K562 (cell line): Measurements from ENCODE around the gene UGT1A10. TPM values are rescaled to one million over a fixed set of nuclear protein-coding genes. Genes with fewer than 3 reads are reported as not detected.

Experiments
- ATAC-seq: fragments of 200-7000 bp; cut with Tn5 transposase; 3 replicates; pipeline ENCODE4 v1.9.1; 2020; ENCODE audit warnings: moderate library complexity
- BruUV-seq: library from RNA; stranded (reverse); fragments of 400-500 nt; replicated peaks from 2 replicates; lab custom pipeline; 2021; lab: Mats Ljungman, UMichigan
- CTCF ChIA-PET: fragments of 300-600 bp; formaldehyde crosslinking; extraction: SDS; loops from one replicate; lab custom pipeline; 2021; ENCODE audit warnings: low intra/inter-chr PET ratio; lab: Yijun Ruan, JAX
- POLR2A ChIA-PET: fragments of 300-600, 350-650 bp; sonication (Branson Sonifier 250); formaldehyde crosslinking; extraction: SDS; loops from one replicate; lab custom pipeline; 2021; ENCODE audit warnings: antibody characterized with exemption, inconsistent platforms; lab: Yijun Ruan, JAX
- DNase-seq, 4 experiments: peaks; one replicate each; pipeline versions ENCODE4 v3.0.0 to v3.0.0-alpha.2; 2011 to 2018; ENCODE audit warnings: low spot score in 3 of 4, mixed read lengths in 3 of 4; ENCODE audit errors: extremely low read depth in 1 of 4
- FAIRE-seq: peaks from 2 replicates; lab custom pipeline; 2011; peaks lifted over from hg19 to GRCh38; lab: Jason Lieb, UNC
- H2AFZ ChIP-seq: 2 replicates; pipeline ENCODE4 v1.6.0; 2011; ENCODE audit warnings: low read depth, low read length, control low read depth, inconsistent platforms
- H3K27ac ChIP-seq: fragments of 200-600 bp; 3 replicates; pipeline ENCODE4 v1.8.0; 2011; ENCODE audit warnings: low read depth, mild to moderate bottlenecking, control low read depth, inconsistent platforms, low read length, moderate library complexity, mixed read lengths; ENCODE audit errors: extremely low read depth
- H3K27me3 ChIP-seq, 2 experiments: fragments of 300-600 bp in 1 of 2; 2 replicates in 1 of 2; 3 replicates in 1 of 2; pipeline versions ENCODE4 v1.6.0 to v1.8.0; 2011; ENCODE audit warnings: inconsistent platforms in 2 of 2, low read length in 2 of 2, mild to moderate bottlenecking in 1 of 2, mixed read lengths in 1 of 2, moderate library complexity in 1 of 2; ENCODE audit not compliant: control insufficient read depth in 2 of 2, insufficient read depth in 2 of 2
- H3K36me3 ChIP-seq: fragments of 300-600 bp; 3 replicates; pipeline ENCODE4 v1.8.0; 2011; ENCODE audit warnings: mild to moderate bottlenecking, low read length, inconsistent platforms; ENCODE audit not compliant: control insufficient read depth, insufficient read depth
- H3K4me1 ChIP-seq, 2 experiments: fragments of 200-600 bp in 1 of 2; replicated peaks in 1 of 2; 2 replicates in 1 of 2; 3 replicates in 1 of 2; pipeline versions ENCODE4 v1.5.1 to v1.8.0; 2011; ENCODE audit warnings: inconsistent platforms in 2 of 2, low read length in 2 of 2, mild to moderate bottlenecking in 1 of 2, mixed read lengths in 1 of 2, moderate library complexity in 1 of 2; ENCODE audit not compliant: control insufficient read depth in 2 of 2, insufficient read depth in 2 of 2
- H3K4me2 ChIP-seq: 2 replicates; pipeline ENCODE4 v1.6.1; 2011; ENCODE audit warnings: low read length, control low read depth, inconsistent platforms, mixed read lengths; ENCODE audit not compliant: insufficient read depth
- H3K4me3 ChIP-seq: fragments of 200-600 bp; sonication (generic), shearing (Covaris generic); 2 replicates; pipeline ENCODE4 v1.5.1; 2016; ENCODE audit warnings: control low read depth, inconsistent platforms
- H3K79me2 ChIP-seq: fragments of 200-600 bp; 3 replicates; pipeline ENCODE4 v1.8.0; 2011; ENCODE audit warnings: low read length, inconsistent platforms; ENCODE audit not compliant: control insufficient read depth, insufficient read depth
- H3K9ac ChIP-seq, 2 experiments: 2 replicates each; pipeline versions ENCODE4 v1.6.0 to v1.6.1; 2011; ENCODE audit warnings: low read depth in 2 of 2, low read length in 2 of 2, control low read depth in 1 of 2, inconsistent platforms in 1 of 2, mild to moderate bottlenecking in 1 of 2, mixed read lengths in 1 of 2; ENCODE audit not compliant: insufficient read depth in 1 of 2
- H3K9me1 ChIP-seq: one replicate; pipeline ENCODE4 v1.6.0; 2011; ENCODE audit warnings: inconsistent platforms, mild to moderate bottlenecking, low read length, moderate library complexity; ENCODE audit not compliant: control insufficient read depth, insufficient read depth
- H3K9me3 ChIP-seq: replicated peaks from 2 replicates; pipeline ENCODE4 v1.5.1; 2011; ENCODE audit warnings: low read depth, low read length, inconsistent platforms; ENCODE audit not compliant: control insufficient read depth, insufficient read depth
- H4K20me1 ChIP-seq: replicated peaks from 2 replicates; pipeline ENCODE4 v1.6.1; 2011; ENCODE audit warnings: low read length, inconsistent platforms, mixed read lengths; ENCODE audit not compliant: control insufficient read depth, insufficient read depth
- ATF1 ChIP-seq, 2 experiments: fragments of 450-650 bp in 1 of 2; IDR thresholded peaks; 2 replicates each; pipeline ENCODE4 v1.6.1; 2016; ENCODE audit warnings: missing compliant biosample characterization in 1 of 2, missing genetic modification characterization in 1 of 2
- L3MBTL2 ChIP-seq: fragments of 450-650 bp; IDR thresholded peaks from 2 replicates; pipeline ENCODE4 v1.6.1; 2016; ENCODE audit warnings: mild to moderate bottlenecking, moderate library complexity
- MCM5 ChIP-seq: fragments of 450-650 bp; IDR thresholded peaks from 2 replicates; pipeline ENCODE4 v1.6.1; 2016; ENCODE audit warnings: low read depth
- TGIF2 ChIP-seq: sonication (generic); formaldehyde crosslinking; IDR thresholded peaks from 2 replicates; pipeline ENCODE4 v1.8.1; 2022; ENCODE audit warnings: mild to moderate bottlenecking, missing genetic modification reagents, moderate library complexity
- WGBS: fragments of 100-300 bp; shearing (Covaris generic); methylation state at CpG from one replicate; pipeline ENCODE4 v1.1.6; 2016; ENCODE audit warnings: low coverage, mixed read lengths; ENCODE audit not compliant: insufficient coverage; ENCODE audit errors: missing lambda C conversion rate; 5-methylcytosine and 5-hydroxymethylcytosine counted together
- in situ Hi-C: fragments of 300-500 bp; cut with MboI; formaldehyde crosslinking; loops from 4 replicates; pipeline ENCODE4 v1.15.0; 2018; ENCODE audit warnings: inconsistent platforms, mixed read lengths
- intact Hi-C: fragments of 100-400 bp; cut with micrococcal nuclease; formaldehyde crosslinking; loops from 2 replicates; pipeline ENCODE4 v1.14.2; 2022
- polyA plus RNA-seq, 8 experiments: library from polyadenylated mRNA; depleted of rRNA in 4 of 8; stranded (reverse) in 5 of 8; unstranded in 3 of 8; fragments of >200 nt; fragmentation: Nextera tagmentation in 2 of 8; fragmentation: Illumina TruSeq in 1 of 8; extraction: Ambion mirVana in 2 of 8; extraction: Trizol in 1 of 8; gene quantifications; 2 replicates each; pipeline versions ENCODE4 v1.2.1 to v1.2.3, GENCODE V29; 2011 to 2014; ENCODE audit warnings: inconsistent platforms in 1 of 8, missing spikeins in 1 of 8
- total RNA-seq, 7 experiments: library from RNA; depleted of rRNA in 6 of 7; stranded (reverse); fragments of >200 nt in 6 of 7; fragmentation: Illumina TruSeq in 2 of 7; extraction: Trizol in 2 of 7; gene quantifications; 2 replicates each; pipeline versions ENCODE4 v1.2.1 to v1.2.3, GENCODE V29; 2011 to 2021; ENCODE audit warnings: low replicate concordance in 1 of 7
- TF ChIP-seq, protein P1 (sequence below): fragments of 450-650 bp; IDR thresholded peaks from 2 replicates; pipeline ENCODE4 v1.6.1; 2016; ENCODE audit warnings: mild to moderate bottlenecking, moderate library complexity

UGT1A10 gene
- total and polyA plus RNA-seq, 9 of the 15 experiments (the other 6 are each of a cell fraction or from before 2014, with no cell fraction given), result not detected

GRCh38 chr2:233754872-233755611, 118.8 kb downstream of the UGT1A10 start:
- no peaks in the 10 kb centered on the region for H3K9me1 ChIP-seq
- no peaks in the 10 kb centered on the region for H3K36me3 ChIP-seq
- H3K9me3 ChIP-seq, result no peaks in the 10 kb centered on the region
- H3K9ac ChIP-seq, result no peak overlapping the region
- no peaks in the 10 kb centered on the region for H4K20me1 ChIP-seq
- peaks cover 0 to 8% of the 10 kb centered on the region in 2 experiments; a peak in 2 of 5 replicates for H3K27me3 ChIP-seq
- H3K79me2 ChIP-seq, result no peaks in the 10 kb centered on the region
- in situ Hi-C loops, result no loop called here
- no peak overlapping the region for H3K4me2 ChIP-seq
- no peak overlapping the region for H3K27ac ChIP-seq
- 16% methylated on average over 17 of the region's 44 CpGs for WGBS
- intact Hi-C loops, result no loop called here
- no peak overlapping the region for H2AFZ ChIP-seq
- CTCF ChIA-PET, result no interaction called here
- ATAC-seq (peak; percentile 86), DNase-seq (peak in 2 of 4 experiments; percentile 5 to 8), FAIRE-seq (no peak)
- no peak overlapping the region for H3K4me3 ChIP-seq
- no TSS peak for BruUV-seq
- POLR2A ChIA-PET, result interaction anchor here (0.6 kb wide), 1 partner anchor 12 kb away, joined by 3 read pairs; no protein-coding TSS in a partner anchor
- H3K4me1 ChIP-seq, result peaks cover 0 to 5% of the 10 kb centered on the region in 2 experiments; a peak in 2 of 5 replicates
- TF ChIP-seq MCM5 (no peak), TGIF2 (CRISPR knock-in tag) (no peak), ATF1 (CRISPR knock-in tag; IDR thresholded peaks at IDR 0.05) (no peak), ATF1 (tag; IDR thresholded peaks at IDR 0.05) (peak; percentile 44; the same call in 1 of the 2 replicates), L3MBTL2 (peak; percentile 35; the same call in 1 of the 2 replicates)
- TF ChIP-seq, protein P1, sequence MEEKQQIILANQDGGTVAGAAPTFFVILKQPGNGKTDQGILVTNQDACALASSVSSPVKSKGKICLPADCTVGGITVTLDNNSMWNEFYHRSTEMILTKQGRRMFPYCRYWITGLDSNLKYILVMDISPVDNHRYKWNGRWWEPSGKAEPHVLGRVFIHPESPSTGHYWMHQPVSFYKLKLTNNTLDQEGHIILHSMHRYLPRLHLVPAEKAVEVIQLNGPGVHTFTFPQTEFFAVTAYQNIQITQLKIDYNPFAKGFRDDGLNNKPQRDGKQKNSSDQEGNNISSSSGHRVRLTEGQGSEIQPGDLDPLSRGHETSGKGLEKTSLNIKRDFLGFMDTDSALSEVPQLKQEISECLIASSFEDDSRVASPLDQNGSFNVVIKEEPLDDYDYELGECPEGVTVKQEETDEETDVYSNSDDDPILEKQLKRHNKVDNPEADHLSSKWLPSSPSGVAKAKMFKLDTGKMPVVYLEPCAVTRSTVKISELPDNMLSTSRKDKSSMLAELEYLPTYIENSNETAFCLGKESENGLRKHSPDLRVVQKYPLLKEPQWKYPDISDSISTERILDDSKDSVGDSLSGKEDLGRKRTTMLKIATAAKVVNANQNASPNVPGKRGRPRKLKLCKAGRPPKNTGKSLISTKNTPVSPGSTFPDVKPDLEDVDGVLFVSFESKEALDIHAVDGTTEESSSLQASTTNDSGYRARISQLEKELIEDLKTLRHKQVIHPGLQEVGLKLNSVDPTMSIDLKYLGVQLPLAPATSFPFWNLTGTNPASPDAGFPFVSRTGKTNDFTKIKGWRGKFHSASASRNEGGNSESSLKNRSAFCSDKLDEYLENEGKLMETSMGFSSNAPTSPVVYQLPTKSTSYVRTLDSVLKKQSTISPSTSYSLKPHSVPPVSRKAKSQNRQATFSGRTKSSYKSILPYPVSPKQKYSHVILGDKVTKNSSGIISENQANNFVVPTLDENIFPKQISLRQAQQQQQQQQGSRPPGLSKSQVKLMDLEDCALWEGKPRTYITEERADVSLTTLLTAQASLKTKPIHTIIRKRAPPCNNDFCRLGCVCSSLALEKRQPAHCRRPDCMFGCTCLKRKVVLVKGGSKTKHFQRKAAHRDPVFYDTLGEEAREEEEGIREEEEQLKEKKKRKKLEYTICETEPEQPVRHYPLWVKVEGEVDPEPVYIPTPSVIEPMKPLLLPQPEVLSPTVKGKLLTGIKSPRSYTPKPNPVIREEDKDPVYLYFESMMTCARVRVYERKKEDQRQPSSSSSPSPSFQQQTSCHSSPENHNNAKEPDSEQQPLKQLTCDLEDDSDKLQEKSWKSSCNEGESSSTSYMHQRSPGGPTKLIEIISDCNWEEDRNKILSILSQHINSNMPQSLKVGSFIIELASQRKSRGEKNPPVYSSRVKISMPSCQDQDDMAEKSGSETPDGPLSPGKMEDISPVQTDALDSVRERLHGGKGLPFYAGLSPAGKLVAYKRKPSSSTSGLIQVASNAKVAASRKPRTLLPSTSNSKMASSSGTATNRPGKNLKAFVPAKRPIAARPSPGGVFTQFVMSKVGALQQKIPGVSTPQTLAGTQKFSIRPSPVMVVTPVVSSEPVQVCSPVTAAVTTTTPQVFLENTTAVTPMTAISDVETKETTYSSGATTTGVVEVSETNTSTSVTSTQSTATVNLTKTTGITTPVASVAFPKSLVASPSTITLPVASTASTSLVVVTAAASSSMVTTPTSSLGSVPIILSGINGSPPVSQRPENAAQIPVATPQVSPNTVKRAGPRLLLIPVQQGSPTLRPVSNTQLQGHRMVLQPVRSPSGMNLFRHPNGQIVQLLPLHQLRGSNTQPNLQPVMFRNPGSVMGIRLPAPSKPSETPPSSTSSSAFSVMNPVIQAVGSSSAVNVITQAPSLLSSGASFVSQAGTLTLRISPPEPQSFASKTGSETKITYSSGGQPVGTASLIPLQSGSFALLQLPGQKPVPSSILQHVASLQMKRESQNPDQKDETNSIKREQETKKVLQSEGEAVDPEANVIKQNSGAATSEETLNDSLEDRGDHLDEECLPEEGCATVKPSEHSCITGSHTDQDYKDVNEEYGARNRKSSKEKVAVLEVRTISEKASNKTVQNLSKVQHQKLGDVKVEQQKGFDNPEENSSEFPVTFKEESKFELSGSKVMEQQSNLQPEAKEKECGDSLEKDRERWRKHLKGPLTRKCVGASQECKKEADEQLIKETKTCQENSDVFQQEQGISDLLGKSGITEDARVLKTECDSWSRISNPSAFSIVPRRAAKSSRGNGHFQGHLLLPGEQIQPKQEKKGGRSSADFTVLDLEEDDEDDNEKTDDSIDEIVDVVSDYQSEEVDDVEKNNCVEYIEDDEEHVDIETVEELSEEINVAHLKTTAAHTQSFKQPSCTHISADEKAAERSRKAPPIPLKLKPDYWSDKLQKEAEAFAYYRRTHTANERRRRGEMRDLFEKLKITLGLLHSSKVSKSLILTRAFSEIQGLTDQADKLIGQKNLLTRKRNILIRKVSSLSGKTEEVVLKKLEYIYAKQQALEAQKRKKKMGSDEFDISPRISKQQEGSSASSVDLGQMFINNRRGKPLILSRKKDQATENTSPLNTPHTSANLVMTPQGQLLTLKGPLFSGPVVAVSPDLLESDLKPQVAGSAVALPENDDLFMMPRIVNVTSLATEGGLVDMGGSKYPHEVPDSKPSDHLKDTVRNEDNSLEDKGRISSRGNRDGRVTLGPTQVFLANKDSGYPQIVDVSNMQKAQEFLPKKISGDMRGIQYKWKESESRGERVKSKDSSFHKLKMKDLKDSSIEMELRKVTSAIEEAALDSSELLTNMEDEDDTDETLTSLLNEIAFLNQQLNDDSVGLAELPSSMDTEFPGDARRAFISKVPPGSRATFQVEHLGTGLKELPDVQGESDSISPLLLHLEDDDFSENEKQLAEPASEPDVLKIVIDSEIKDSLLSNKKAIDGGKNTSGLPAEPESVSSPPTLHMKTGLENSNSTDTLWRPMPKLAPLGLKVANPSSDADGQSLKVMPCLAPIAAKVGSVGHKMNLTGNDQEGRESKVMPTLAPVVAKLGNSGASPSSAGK, result peak; percentile 35; the same call in 1 of the 2 replicates
